GM10266 (cell line): ENCODE data around the gene PNPLA7.

Experiments
- DNase-seq: peaks from one replicate; pipeline ENCODE4 v3.0.0; 2012; ENCODE audit errors: extremely low spot score
- TF ChIP-seq, protein P1 (sequence below): IDR thresholded peaks from 2 replicates; pipeline ENCODE4 v1.5.1; 2012; ENCODE audit warnings: mild to moderate bottlenecking, low read depth; ENCODE audit not compliant: control insufficient read depth, insufficient read depth; ENCODE audit errors: missing control alignments

PNPLA7 gene

DNA sequence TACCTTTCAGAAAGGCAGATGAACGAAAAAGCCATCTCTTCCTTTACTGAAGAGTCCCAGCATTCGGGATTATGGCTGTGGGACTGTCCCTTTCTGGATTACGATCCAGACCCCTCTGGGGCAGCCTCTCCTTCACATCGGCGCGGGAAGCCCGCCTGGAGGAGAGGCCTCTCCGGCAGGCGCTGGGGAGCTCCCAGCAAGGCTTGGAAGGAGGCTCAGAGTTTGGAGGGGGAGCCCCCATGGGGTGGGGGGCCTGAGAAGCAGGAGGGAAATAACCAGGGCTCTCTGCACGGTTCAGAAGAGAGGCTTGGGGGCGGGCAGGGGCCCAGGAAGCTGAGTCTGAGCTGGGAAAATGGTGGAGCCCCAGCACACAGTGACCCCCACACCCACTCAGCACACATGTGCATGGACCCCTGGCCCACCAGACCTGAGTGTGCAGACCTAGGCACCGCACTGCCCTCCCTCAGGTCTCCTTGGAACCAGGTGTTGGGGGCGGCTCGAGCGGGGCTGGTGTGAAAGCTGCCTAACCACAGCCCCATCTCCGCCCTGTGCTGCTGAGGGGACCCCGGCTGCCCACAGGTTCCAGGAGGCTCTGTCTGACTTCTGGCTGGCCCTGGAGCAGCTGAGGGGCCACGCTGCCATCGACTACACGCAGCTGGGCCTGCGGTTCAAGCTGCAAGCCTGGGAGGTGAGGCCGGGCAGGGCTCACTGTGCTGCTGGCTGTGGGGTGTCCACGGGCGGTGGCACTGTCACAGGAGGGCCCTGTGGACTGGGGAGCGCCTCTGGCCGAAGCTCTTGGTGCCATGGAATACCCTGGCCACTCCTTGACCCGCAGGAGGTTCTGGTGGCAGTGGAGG is 122.5 kb downstream of the PNPLA7 start:
- TF ChIP-seq, protein P1, sequence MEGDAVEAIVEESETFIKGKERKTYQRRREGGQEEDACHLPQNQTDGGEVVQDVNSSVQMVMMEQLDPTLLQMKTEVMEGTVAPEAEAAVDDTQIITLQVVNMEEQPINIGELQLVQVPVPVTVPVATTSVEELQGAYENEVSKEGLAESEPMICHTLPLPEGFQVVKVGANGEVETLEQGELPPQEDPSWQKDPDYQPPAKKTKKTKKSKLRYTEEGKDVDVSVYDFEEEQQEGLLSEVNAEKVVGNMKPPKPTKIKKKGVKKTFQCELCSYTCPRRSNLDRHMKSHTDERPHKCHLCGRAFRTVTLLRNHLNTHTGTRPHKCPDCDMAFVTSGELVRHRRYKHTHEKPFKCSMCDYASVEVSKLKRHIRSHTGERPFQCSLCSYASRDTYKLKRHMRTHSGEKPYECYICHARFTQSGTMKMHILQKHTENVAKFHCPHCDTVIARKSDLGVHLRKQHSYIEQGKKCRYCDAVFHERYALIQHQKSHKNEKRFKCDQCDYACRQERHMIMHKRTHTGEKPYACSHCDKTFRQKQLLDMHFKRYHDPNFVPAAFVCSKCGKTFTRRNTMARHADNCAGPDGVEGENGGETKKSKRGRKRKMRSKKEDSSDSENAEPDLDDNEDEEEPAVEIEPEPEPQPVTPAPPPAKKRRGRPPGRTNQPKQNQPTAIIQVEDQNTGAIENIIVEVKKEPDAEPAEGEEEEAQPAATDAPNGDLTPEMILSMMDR = no peak
- no peak for DNase-seq

DNA sequence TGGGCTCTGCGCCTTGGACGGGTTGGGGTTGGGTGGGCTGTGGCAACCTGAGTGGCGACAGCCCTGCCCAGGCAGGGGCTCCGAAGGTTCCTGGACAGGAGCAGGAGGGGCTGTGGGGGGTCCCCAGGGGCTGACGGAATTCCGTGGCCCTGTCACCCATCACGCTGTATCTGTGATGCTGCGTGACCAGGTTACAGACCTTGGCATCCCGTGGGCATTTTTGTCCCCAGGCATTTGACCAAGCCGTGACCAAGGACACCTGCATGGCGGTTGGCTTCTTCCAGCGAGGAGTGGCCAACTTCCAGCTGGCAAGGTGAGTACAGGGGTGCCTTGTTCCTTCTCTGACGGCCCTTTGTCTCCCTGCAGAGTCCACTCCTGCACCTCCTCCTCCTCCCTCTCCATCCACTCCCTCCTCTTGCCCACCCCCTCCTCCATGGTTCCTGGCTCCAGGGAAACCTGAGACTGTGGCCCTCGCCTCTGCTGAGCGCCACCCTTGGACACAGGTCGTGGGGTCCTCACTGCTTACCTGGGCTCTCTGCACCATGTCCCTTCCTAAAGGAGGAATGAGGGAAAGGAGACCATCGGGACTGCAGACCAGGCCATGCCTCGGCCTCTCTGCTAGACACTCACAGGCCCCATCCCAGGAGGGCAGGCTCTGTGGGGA is 124.1 kb downstream of the PNPLA7 start:
- TF ChIP-seq, protein P1 = no peak
- DNase-seq = no peak

DNA sequence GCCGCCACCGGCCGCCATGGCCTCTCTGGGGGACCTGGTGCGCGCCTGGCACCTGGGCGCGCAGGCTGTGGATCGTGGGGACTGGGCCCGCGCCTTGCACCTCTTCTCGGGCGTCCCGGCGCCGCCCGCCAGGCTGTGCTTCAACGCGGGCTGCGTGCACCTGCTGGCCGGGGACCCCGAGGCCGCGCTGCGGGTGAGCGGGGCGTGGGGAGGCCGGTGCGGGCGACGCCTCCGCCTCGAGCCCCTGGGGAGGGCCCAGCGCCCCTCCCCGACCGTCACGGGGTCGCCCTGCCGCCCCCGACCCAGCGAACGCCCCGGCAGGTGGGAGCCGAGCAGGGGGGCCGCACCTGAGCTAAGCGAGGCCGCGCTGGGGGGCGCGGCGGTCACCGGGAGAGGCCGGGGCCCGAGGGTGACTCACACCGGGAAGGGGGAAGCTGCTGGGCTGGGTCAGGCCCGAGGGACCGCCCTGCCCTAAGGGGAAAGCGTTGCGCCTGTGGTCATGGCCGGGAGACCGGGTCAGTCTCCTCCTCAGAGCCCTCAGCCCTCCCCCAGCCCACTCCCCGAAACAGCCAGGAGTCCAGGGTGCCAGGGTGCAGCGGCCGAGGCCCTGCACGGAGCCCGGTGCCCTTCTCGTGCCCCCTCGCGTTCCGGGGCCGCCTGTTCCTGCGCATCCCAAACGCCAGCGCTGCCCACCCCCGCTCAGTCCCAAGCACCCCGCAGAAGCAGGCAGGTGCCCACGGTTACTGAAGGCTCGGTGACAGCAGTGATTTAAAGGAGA is 126.5 kb downstream of the PNPLA7 start:
- TF ChIP-seq, protein P1 = no peak
- DNase-seq = no peak

DNA sequence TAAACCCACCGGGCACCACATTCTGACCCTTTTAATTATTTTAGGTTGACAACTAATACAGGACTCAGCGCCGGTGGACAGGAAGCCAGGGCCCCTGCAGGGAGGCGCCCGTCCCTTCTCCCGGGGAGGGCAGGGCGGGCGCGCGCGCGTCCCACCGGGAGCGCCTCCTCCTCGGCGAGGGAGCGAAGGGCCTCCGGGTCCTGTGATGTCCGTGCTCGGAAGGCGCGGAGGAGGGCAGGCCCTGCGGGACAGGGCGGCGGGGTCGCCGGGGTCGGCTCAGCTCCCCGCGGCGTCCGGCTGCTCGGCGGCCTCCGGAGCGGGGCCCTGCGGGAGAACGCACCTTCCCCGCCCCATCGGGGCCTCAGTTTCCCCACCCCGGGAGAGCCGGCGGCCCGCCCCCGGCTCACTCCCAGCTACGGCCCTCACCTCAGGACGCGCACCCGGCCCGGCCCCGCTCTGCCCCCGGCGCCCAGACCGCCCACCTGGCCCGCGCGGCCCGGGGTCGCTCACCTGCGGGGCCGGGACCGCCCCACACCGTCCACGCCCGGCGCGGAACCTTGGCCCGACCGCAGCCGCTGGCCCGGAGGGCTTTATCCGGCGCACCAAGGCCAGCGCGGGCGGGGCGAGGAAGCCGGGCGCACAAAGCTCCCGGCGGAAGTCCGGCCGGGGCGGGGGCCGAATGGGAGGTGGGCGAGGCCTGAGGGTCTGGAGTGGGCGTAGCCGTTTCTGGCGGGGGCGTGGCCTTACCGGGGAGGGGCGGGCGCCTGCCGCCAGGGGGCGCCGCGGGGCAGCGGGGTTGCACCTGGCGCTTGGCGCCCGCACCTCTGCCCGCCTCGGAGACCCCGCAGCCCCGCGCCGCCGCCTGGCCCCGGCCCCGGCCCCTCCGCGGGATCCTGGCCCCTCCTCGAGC is 127.3 kb downstream of the PNPLA7 start, which contains the start of the genes EXD3 and NOXA1:
EXD3 (minus strand) TSS at position 559 of the 910 bp plus-strand sequence. CDS start 27,805 bp downstream, outside the sequence.
NOXA1 (plus strand) TSS at position 790 of the 910 bp plus-strand sequence. CDS start 137 bp downstream, outside the sequence.
- DNase-seq = peak; percentile 100
- TF ChIP-seq, protein P1 = peak; percentile 71

DNA sequence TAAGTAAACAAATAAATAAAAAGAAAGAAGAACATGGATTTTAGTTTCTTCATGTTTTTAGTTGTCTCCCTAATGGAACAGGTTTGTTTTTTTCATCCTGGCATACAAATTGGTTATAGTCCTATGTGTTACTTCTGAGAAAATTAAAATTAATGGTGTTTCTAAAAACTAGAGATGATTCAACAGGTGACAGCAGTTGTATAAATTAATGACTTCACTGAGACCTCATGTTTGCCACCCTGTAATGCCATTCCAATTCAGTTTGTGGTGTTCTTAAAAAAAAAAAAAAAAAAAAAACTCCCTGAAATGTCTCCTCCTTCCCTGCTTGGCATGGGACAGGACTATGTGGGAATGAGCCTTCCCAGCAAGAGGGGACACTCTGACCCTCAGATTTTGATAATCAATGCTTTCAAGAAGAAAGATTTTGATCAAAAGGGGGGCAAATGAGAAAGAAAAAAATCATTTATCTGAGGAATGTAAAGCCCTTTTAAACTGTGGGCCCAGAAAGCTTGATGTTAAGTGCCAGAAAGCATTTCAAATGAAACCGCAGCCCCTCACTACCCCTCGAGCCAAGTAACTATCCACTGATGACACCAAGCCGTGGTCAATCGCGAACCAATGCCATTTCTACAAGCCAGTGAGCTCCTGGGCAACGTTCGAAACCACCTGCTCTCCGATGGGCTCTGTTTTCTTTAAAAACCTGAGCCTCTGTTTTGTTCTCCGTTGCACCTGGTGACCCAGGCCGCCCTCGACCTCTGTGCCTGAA is 128.2 kb downstream of the PNPLA7 start:
- TF ChIP-seq, protein P1 = no peak
- DNase-seq = no peak
